GM12878 (cell line): ENCODE results near the gene SERBP1. TPM values are rescaled to one million over a fixed set of nuclear protein-coding genes. Genes with fewer than 3 reads are reported as not detected.
A peak's percentile ranks its signal among the peaks of the same experiment; 100 is the strongest.

ENCODE experiments used
- ATAC-seq: fragments of 200-7000 bp; cut with Tn5 transposase; 3 replicates; pipeline ENCODE4 v1.9.1; 2020; ENCODE audit warnings: mild to moderate bottlenecking, moderate library complexity
- BruUV-seq: library from RNA; stranded (reverse); fragments of 400-500 nt; replicated peaks from 2 replicates; lab custom pipeline; 2021; lab: Mats Ljungman, UMichigan
- CTCF ChIA-PET: fragments of 300-600 bp; sonication (Branson Sonifier 250); formaldehyde crosslinking; extraction: SDS; loops from one replicate; lab custom pipeline; 2021; ENCODE audit warnings: inconsistent platforms; lab: Yijun Ruan, JAX
- POLR2A ChIA-PET: fragments of 350-600 bp; formaldehyde crosslinking; extraction: SDS; loops from one replicate; lab custom pipeline; 2021; ENCODE audit warnings: inconsistent platforms; lab: Charles Lee
- RAD21 ChIA-PET: fragments of 300-600 bp; sonication (Branson Sonifier 250); formaldehyde crosslinking; loops from one replicate; lab custom pipeline; 2023; ENCODE audit warnings: antibody characterized with exemption; ENCODE audit not compliant: unreplicated experiment; lab: Charles Lee
- SMC1A ChIA-PET: fragments of 300-600 bp; sonication (Branson Sonifier 250); formaldehyde crosslinking; loops from one replicate; lab custom pipeline; 2023; ENCODE audit not compliant: unreplicated experiment, uncharacterized antibody; lab: Charles Lee
- DNase-seq: peaks from one replicate; pipeline ENCODE4 v3.0.0-alpha.2; 2011; ENCODE audit warnings: low read depth, low spot score
- FAIRE-seq: peaks from 3 replicates; lab custom pipeline; 2011; peaks lifted over from hg19 to GRCh38; lab: Jason Lieb, UNC
- H2AFZ ChIP-seq: 2 replicates; pipeline ENCODE4 v1.6.0; 2011; ENCODE audit warnings: low read depth, low read length, control low read depth; ENCODE audit not compliant: control insufficient read depth
- H3K27ac ChIP-seq: 2 replicates; pipeline ENCODE4 v1.5.1; 2011; ENCODE audit warnings: control low read depth; ENCODE audit not compliant: control insufficient read depth, insufficient read depth
- H3K27me3 ChIP-seq, 2 experiments: replicated peaks in 1 of 2; 2 replicates each; pipeline versions ENCODE4 v1.6.0 to v1.6.1; 2011; ENCODE audit warnings: low read length in 1 of 2; ENCODE audit not compliant: control insufficient read depth in 2 of 2, insufficient read depth in 2 of 2
- H3K36me3 ChIP-seq, 2 experiments: 2 replicates each; pipeline ENCODE4 v1.5.1; 2011; ENCODE audit warnings: low read length in 1 of 2; ENCODE audit not compliant: control insufficient read depth in 2 of 2, insufficient read depth in 2 of 2
- H3K4me1 ChIP-seq: 2 replicates; pipeline ENCODE4 v1.6.1; 2011; ENCODE audit warnings: mild to moderate bottlenecking, low read length, moderate library complexity, mixed read lengths; ENCODE audit not compliant: control insufficient read depth, insufficient read depth
- H3K4me2 ChIP-seq: 2 replicates; pipeline ENCODE4 v1.6.0; 2011; ENCODE audit warnings: control low read depth; ENCODE audit not compliant: control insufficient read depth, insufficient read depth
- H3K4me3 ChIP-seq: fragments of 200-600 bp; sonication (generic); 2 replicates; pipeline ENCODE4 v1.5.1; 2016
- H3K79me2 ChIP-seq: 2 replicates; pipeline ENCODE4 v1.6.0; 2011; ENCODE audit warnings: low read length; ENCODE audit not compliant: control insufficient read depth, insufficient read depth
- H3K9ac ChIP-seq: 2 replicates; pipeline ENCODE4 v1.8.0; 2011; ENCODE audit warnings: low read length, control low read depth, mixed read lengths; ENCODE audit not compliant: control insufficient read depth, insufficient read depth
- H3K9me3 ChIP-seq: replicated peaks from 3 replicates; pipeline ENCODE4 v1.5.1; 2011; ENCODE audit warnings: mild to moderate bottlenecking, low read length; ENCODE audit not compliant: control insufficient read depth, insufficient read depth
- H4K20me1 ChIP-seq: 2 replicates; pipeline ENCODE4 v1.6.0; 2011; ENCODE audit not compliant: control insufficient read depth, insufficient read depth
- ATF7 ChIP-seq: fragments of 450-650 bp; IDR thresholded peaks from 2 replicates; pipeline ENCODE4 v1.6.1; 2016; ENCODE audit warnings: low read depth, mild to moderate bottlenecking
- KAT2A ChIP-seq: conservative IDR thresholded peaks from 2 replicates; pipeline ENCODE4 v1.6.1; 2011; ENCODE audit warnings: low read depth, low read length; ENCODE audit not compliant: control insufficient read depth
- MAX ChIP-seq: IDR thresholded peaks from 2 replicates; pipeline ENCODE4 v1.6.1; 2012; ENCODE audit warnings: low read depth, low read length, improper control_type of control experiment
- WRNIP1 ChIP-seq: IDR thresholded peaks from 2 replicates; pipeline ENCODE4 v1.6.1; 2011; ENCODE audit warnings: low read depth, low read length, improper control_type of control experiment, borderline replicate concordance
- ZNF592 ChIP-seq: fragments of 450-650 bp; IDR thresholded peaks from 2 replicates; pipeline ENCODE4 v1.6.1; 2017; ENCODE audit warnings: mild to moderate bottlenecking, moderate library complexity
- WGBS: methylation state at CpG from one replicate; pipeline ENCODE4 v1.1.6; 2016; ENCODE audit warnings: low lambda C conversion rate; ENCODE audit not compliant: insufficient replicate concordance, insufficient coverage; ENCODE audit errors: missing lambda C conversion rate; 5-methylcytosine and 5-hydroxymethylcytosine counted together
- in situ Hi-C: fragments of 300-500 bp; cut with MboI; formaldehyde crosslinking; loops from 9 replicates; pipeline ENCODE4 v1.14.3; 2018; ENCODE audit warnings: mixed read lengths
- intact Hi-C: fragments of 100-400 bp; cut with micrococcal nuclease; formaldehyde crosslinking; loops from one replicate; pipeline ENCODE4 v1.14.2; 2022; ENCODE audit not compliant: unreplicated experiment
- polyA plus RNA-seq, 11 experiments: library from polyadenylated mRNA; depleted of rRNA in 4 of 11; unstranded in 6 of 11; stranded (reverse) in 5 of 11; fragments of >200 nt; fragmentation: Nextera tagmentation in 4 of 11; fragmentation: Illumina TruSeq in 1 of 11; extraction: Ambion mirVana in 4 of 11; extraction: Trizol in 1 of 11; gene quantifications; 1 replicate in 1 of 11; 2 replicates in 10 of 11; pipeline versions ENCODE4 v1.2.1 to v1.2.3, GENCODE V29; 2011 to 2016; ENCODE audit warnings: inconsistent platforms in 2 of 11, missing spikeins in 2 of 11, low read depth in 1 of 11
- total RNA-seq, 4 experiments: library from RNA; depleted of rRNA in 3 of 4; stranded (reverse); fragments of >200 nt in 3 of 4; fragmentation: Illumina TruSeq in 1 of 4; extraction: Trizol in 1 of 4; gene quantifications; 2 replicates each; pipeline versions ENCODE4 v1.2.1 to v1.2.3, GENCODE V29; 2013 to 2021
- TF ChIP-seq, protein P1 (sequence below): fragments of 450-650 bp; formaldehyde crosslinking; IDR thresholded peaks from 2 replicates; pipeline ENCODE4 v1.5.0; 2022; ENCODE audit warnings: mild to moderate bottlenecking, missing genetic modification characterization

The SERBP1 gene
- total and polyA plus RNA-seq, 10 of the 15 experiments (the other 5 are each of a cell fraction or from before 2014, with no cell fraction given) = 76.7 to 509 (median 384) TPM

GRCh38 chr1:67427465-67427864 lies 2.7 kb downstream of the SERBP1 start:
- Histone ChIP-seq H2AFZ (no peak overlapping the region), H3K4me2 (peak overlapping the region; percentile 74), H3K27ac (no peak overlapping the region), H3K36me3 (peaks cover 4 to 17% of the 10 kb centered on the region in 2 experiments), H3K9ac (peak overlapping the region; percentile 93), H3K79me2 (peaks cover 77% of the 10 kb centered on the region), H4K20me1 (peaks cover 3% of the 10 kb centered on the region; the same call in 1 of the 2 replicates), H3K4me3 (peak overlapping the region; percentile 91), H3K4me1 (0 out of 2 replicates have a peak, but pooled peaks cover 3% of the 10 kb centered on the region), H3K9me3 (no peaks in the 10 kb centered on the region), H3K27me3 (no peaks in the 10 kb centered on the region)
- in situ Hi-C loops = loop anchor here (10.0 kb wide), 1 partner anchor 443 kb away; no protein-coding TSS in a partner anchor
- ChIA-PET POLR2A (interaction anchor here (0.6 kb wide), 1 partner anchor 81 kb away, joined by 6 read pairs; no protein-coding TSS in a partner anchor), CTCF (interaction anchor here (0.8 to 1.9 kb wide), 7 partner anchors 9 to 404 kb away, joined by 3 to 8 read pairs (median 4); no protein-coding TSS in a partner anchor), SMC1A (interaction anchor here (0.5 to 2.3 kb wide), 9 partner anchors 8 to 1092 kb away, joined by 3 to 11 read pairs (median 4); no protein-coding TSS in a partner anchor), RAD21 (interaction anchor here (0.6 to 1.8 kb wide), 3 partner anchors 94 to 682 kb away, joined by 3 to 5 read pairs (median 3); no protein-coding TSS in a partner anchor)
- FAIRE-seq (no peak), ATAC-seq (no peak), DNase-seq (no peak)
- TF ChIP-seq WRNIP1 = no peak
- WGBS = 21% methylated on average over 2 of the region's 2 CpGs
- intact Hi-C loops = loop anchor here (10.0 kb wide), 2 partner anchors 283 to 443 kb away; no protein-coding TSS in a partner anchor
- BruUV-seq = no TSS peak

DNA sequence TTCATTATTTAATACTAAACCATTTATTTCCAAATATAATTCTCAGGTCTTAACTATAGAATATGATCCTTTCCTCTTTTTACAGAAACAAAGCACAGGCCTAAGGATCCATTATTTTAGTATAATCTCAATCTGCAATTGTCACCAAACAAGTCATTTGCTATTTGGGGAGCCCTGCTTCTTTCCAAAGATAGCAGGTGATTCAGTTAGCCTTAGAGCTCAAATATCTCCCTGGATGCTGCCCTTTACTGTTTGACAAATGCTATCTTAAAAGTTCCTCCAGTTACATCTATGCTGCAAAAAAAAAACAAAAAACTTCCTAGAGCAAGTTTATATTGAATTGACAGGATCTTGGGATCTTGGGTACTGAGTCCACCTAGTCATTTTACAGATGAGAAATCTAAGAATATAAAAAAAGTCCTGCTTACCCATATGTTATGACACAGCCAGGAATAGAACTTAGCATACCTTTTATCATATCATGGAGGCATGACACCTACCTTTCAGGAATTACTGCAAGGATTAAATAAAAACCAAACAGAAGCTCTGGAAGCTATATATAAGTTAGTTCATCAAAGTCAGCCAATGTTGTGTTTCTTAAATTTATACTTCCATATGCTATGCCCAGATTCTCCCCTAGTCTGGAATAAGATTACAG lies 9.2 kb downstream of the SERBP1 start:
- intact Hi-C loops = loop anchor here (10.0 kb wide), 2 partner anchors 276 to 436 kb away; no protein-coding TSS in a partner anchor
- in situ Hi-C loops = loop anchor here (10.0 kb wide), 1 partner anchor 436 kb away; no protein-coding TSS in a partner anchor
- no peak overlapping the region for H3K9ac ChIP-seq
- SMC1A ChIA-PET = no interaction called here
- H3K79me2 ChIP-seq = peaks cover 85% of the 10 kb centered on the region
- ATAC-seq (no peak), DNase-seq (no peak), FAIRE-seq (no peak)
- peaks cover 7 to 45% of the 10 kb centered on the region in 2 experiments for H3K36me3 ChIP-seq
- H3K27me3 ChIP-seq = no peaks in the 10 kb centered on the region
- H2AFZ ChIP-seq = no peak overlapping the region
- RAD21 ChIA-PET = interaction anchor here (1.0 kb wide), 1 partner anchor 75 kb away, joined by 3 read pairs; no protein-coding TSS in a partner anchor
- H3K27ac ChIP-seq = no peak overlapping the region
- H4K20me1 ChIP-seq = no peaks in the 10 kb centered on the region; the same call in 1 of the 2 replicates
- CTCF ChIA-PET = interaction anchor here (1.0 kb wide), 1 partner anchor 371 kb away, joined by 3 read pairs; no protein-coding TSS in a partner anchor
- H3K4me1 ChIP-seq = no peaks in the 10 kb centered on the region
- H3K4me2 ChIP-seq = 0 out of 2 replicates have a peak overlapping the region, but pooled peaks have one; percentile 32
- POLR2A ChIA-PET = no interaction called here
- H3K9me3 ChIP-seq = no peaks in the 10 kb centered on the region
- peak overlapping the region; percentile 20 for H3K4me3 ChIP-seq
- TSS peak; percentile 0 for BruUV-seq
- TF ChIP-seq MAX (no peak), KAT2A (no peak), ATF7 (no peak), ZNF592 (no peak)
- TF ChIP-seq, protein P1, sequence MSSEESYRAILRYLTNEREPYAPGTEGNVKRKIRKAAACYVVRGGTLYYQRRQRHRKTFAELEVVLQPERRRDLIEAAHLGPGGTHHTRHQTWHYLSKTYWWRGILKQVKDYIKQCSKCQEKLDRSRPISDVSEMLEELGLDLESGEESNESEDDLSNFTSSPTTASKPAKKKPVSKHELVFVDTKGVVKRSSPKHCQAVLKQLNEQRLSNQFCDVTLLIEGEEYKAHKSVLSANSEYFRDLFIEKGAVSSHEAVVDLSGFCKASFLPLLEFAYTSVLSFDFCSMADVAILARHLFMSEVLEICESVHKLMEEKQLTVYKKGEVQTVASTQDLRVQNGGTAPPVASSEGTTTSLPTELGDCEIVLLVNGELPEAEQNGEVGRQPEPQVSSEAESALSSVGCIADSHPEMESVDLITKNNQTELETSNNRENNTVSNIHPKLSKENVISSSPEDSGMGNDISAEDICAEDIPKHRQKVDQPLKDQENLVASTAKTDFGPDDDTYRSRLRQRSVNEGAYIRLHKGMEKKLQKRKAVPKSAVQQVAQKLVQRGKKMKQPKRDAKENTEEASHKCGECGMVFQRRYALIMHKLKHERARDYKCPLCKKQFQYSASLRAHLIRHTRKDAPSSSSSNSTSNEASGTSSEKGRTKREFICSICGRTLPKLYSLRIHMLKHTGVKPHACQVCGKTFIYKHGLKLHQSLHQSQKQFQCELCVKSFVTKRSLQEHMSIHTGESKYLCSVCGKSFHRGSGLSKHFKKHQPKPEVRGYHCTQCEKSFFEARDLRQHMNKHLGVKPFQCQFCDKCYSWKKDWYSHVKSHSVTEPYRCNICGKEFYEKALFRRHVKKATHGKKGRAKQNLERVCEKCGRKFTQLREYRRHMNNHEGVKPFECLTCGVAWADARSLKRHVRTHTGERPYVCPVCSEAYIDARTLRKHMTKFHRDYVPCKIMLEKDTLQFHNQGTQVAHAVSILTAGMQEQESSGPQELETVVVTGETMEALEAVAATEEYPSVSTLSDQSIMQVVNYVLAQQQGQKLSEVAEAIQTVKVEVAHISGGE (CRISPR knock-in tag) = no peak
